ENCODE measurements around the gene ABT1. TPM values are rescaled to one million over a fixed set of nuclear protein-coding genes. Genes with fewer than 3 reads are reported as not detected.

ABT1 gene
- polyA plus RNA-seq, 1 of the 3 experiments (the other 2 are of a cell fraction): 15.4 TPM

GRCh38 chr6:26609463-26609862 lies 12.7 kb downstream of the ABT1 start:
- H3K36me3 ChIP-seq (replicated peaks in 1 of 2; ENCODE audit: control insufficient read depth in 1 of 2, insufficient read depth in 2 of 2, low read length in 1 of 2): no peaks in the 10 kb centered on the region
- CTCF ChIA-PET: interaction anchor here (3.7 kb wide), 1 partner anchor 469 kb away, joined by 12 read pairs; no protein-coding TSS in a partner anchor

GRCh38 chr6:26611599-26611998 lies 14.8 kb downstream of the ABT1 start:
- CTCF ChIA-PET: interaction anchor here (1.1 to 3.7 kb wide), 2 partner anchors 16 to 467 kb away, joined by 4 to 12 read pairs; no protein-coding TSS in a partner anchor
- Histone ChIP-seq H3K9ac (no peak overlapping the region), H4K20me1 (ENCODE audit: insufficient read depth) (no peaks in the 10 kb centered on the region), H3K36me3 (replicated peaks in 1 of 2; ENCODE audit: control insufficient read depth in 1 of 2, insufficient read depth in 2 of 2, low read length in 1 of 2) (no peaks in the 10 kb centered on the region), H3K27ac (ENCODE audit: low read depth in 2 of 2, low read length in 1 of 2) (no peak overlapping the region), H3K9me2 (no peaks in the 10 kb centered on the region), H3K79me2 (ENCODE audit: insufficient read depth) (no peaks in the 10 kb centered on the region), H3K9me3 (no peaks in the 10 kb centered on the region), H3K27me3 (ENCODE audit: insufficient read depth) (peaks cover 9% of the 10 kb centered on the region; the same call in 1 of the 2 replicates), H2AFZ (ENCODE audit: low read depth) (no peak overlapping the region), H3K4me3 (ENCODE audit: low read depth in 2 of 2, low read length in 1 of 2) (no peak overlapping the region), H3F3A (replicated peaks; ENCODE audit: insufficient read depth) (no peaks in the 10 kb centered on the region), H3K4me1 (ENCODE audit: control insufficient read depth in 1 of 2, insufficient read depth in 2 of 2, low read depth in 1 of 2, low read length in 1 of 2) (no peaks in the 10 kb centered on the region; a peak in 1 of 4 replicates), H3K4me2 (no peak overlapping the region)
- POLR2A ChIA-PET: no interaction called here
- DNase-seq: no peak
- WGBS (ENCODE audit: low lambda C conversion rate): 17% methylated on average over 1 of the region's 1 CpG
- no peak for TF ChIP-seq REST (IDR thresholded peaks at IDR 0.05; ENCODE audit: low read depth, low read length)
- no peak for TF ChIP-seq USF1 (IDR thresholded peaks at IDR 0.05; ENCODE audit: borderline replicate concordance, low read depth)
- TF ChIP-seq ZBTB33 (IDR thresholded peaks at IDR 0.05; ENCODE audit: borderline replicate concordance, low read depth): no peak
- TF ChIP-seq FOSL2 (IDR thresholded peaks at IDR 0.05; ENCODE audit: borderline replicate concordance, low read depth): no peak
- no peak for TF ChIP-seq SIN3A (IDR thresholded peaks at IDR 0.05; ENCODE audit: borderline replicate concordance, low read depth, low read length)
- no peak for TF ChIP-seq GABPA (IDR thresholded peaks at IDR 0.05; ENCODE audit: low read depth)
- no peak for TF ChIP-seq NRF1 (IDR thresholded peaks at IDR 0.05; ENCODE audit: low read depth, low read length)
- TF ChIP-seq FOXJ3 (CRISPR knock-in tag; IDR thresholded peaks at IDR 0.05): no peak
- TF ChIP-seq RAD21 (IDR thresholded peaks at IDR 0.05; ENCODE audit: low read length): no peak
- TF ChIP-seq GATA2 (CRISPR knock-in tag; IDR thresholded peaks at IDR 0.05): no peak
- TF ChIP-seq JUND (IDR thresholded peaks at IDR 0.05): no peak
- TF ChIP-seq RXRA (IDR thresholded peaks at IDR 0.05; ENCODE audit: borderline replicate concordance, low read depth): no peak
- TF ChIP-seq TCF12 (IDR thresholded peaks at IDR 0.05): no peak
- no peak for TF ChIP-seq ELF1 (IDR thresholded peaks at IDR 0.05)

More at GRCh38 chr6:26609463-26609862, 12.7 kb downstream of the ABT1 start:
- Histone ChIP-seq H3K4me1 (ENCODE audit: control insufficient read depth in 1 of 2, insufficient read depth in 2 of 2, low read depth in 1 of 2, low read length in 1 of 2) (no peaks in the 10 kb centered on the region; a peak in 1 of 4 replicates), H3K27ac (ENCODE audit: low read depth in 2 of 2, low read length in 1 of 2) (no peak overlapping the region), H3K4me2 (no peak overlapping the region), H3K9me3 (no peaks in the 10 kb centered on the region), H3K4me3 (ENCODE audit: low read depth in 2 of 2, low read length in 1 of 2) (no peak overlapping the region), H3F3A (replicated peaks; ENCODE audit: insufficient read depth) (no peaks in the 10 kb centered on the region), H3K9ac (no peak overlapping the region), H3K79me2 (ENCODE audit: insufficient read depth) (no peaks in the 10 kb centered on the region), H3K9me2 (no peaks in the 10 kb centered on the region), H4K20me1 (ENCODE audit: insufficient read depth) (no peaks in the 10 kb centered on the region), H3K27me3 (ENCODE audit: insufficient read depth) (peaks cover 2% of the 10 kb centered on the region; the same call in 1 of the 2 replicates), H2AFZ (ENCODE audit: low read depth) (no peak overlapping the region; the same call in 1 of the 2 replicates)
- DNase-seq: no peak
- TF ChIP-seq MAX (IDR thresholded peaks at IDR 0.05; ENCODE audit: low read depth): no peak
- POLR2A ChIA-PET: no interaction called here
- WGBS (ENCODE audit: low lambda C conversion rate): 42% methylated on average over 3 of the region's 3 CpGs

Measured in SK-N-SH (cell line).